GM21360 (cell line): ENCODE results near the gene ANKMY2.
"Not testable (repeated sequence)": the region's sequence is repeated elsewhere in the genome, so short reads cannot be mapped to it uniquely, and the experiment has no call there.

Experiments
- ATAC-seq: cut with Tn5 transposase; IDR thresholded peaks from one replicate; pipeline ENCODE4 v1.9.1; 2021; ENCODE audit warnings: mild to moderate bottlenecking, moderate library complexity; ENCODE audit not compliant: unreplicated experiment

Gene ANKMY2

GRCh38 chr7:16645593-16646471, at the start of gene ANKMY2, which contains the start of gene BZW2:
Gene ANKMY2 (minus strand): TSS chr7:16645754. CDS start chr7:16645573, 181 bp downstream.
Gene BZW2 (plus strand): TSS chr7:16646181. CDS start chr7:16665444, 19,263 bp downstream.
- ATAC-seq, result peak; percentile 97

- no peak for ATAC-seq
These were observed 49.3 kb upstream of the ANKMY2 start for GRCh38 chr7:16694806-16695205.

GRCh38 chr7:16693601-16694318, 48.2 kb upstream of the ANKMY2 start:
- ATAC-seq, result no peak

- no peak for ATAC-seq
These were observed 45.7 kb upstream of the ANKMY2 start for GRCh38 chr7:16691241-16691640.

- ATAC-seq, result no peak
These were observed 42.7 kb upstream of the ANKMY2 start for GRCh38 chr7:16688249-16688648.

- ATAC-seq, result no peak
These were observed 40.0 kb upstream of the ANKMY2 start for GRCh38 chr7:16685535-16685934.

- no peak for ATAC-seq
These were observed 39.4 kb upstream of the ANKMY2 start for GRCh38 chr7:16684935-16685334.

- not testable (repeated sequence) for ATAC-seq
These were observed 33.4 kb upstream of the ANKMY2 start for GRCh38 chr7:16678645-16679566.

GRCh38 chr7:16677978-16678494, 32.5 kb upstream of the ANKMY2 start:
- ATAC-seq, result no peak

- ATAC-seq, result no peak
These were observed 29.7 kb upstream of the ANKMY2 start for GRCh38 chr7:16675277-16675676.

- no peak for ATAC-seq
These were observed 26.3 kb upstream of the ANKMY2 start for GRCh38 chr7:16671811-16672210.

GRCh38 chr7:16670731-16671344, 25.3 kb upstream of the ANKMY2 start:
- ATAC-seq, result no peak

- no peak for ATAC-seq
These were observed 24.5 kb upstream of the ANKMY2 start for GRCh38 chr7:16670021-16670420.

- no peak for ATAC-seq
These were observed 24.0 kb upstream of the ANKMY2 start for GRCh38 chr7:16669581-16669980.

GRCh38 chr7:16668978-16669377, 23.4 kb upstream of the ANKMY2 start:
- ATAC-seq, result no peak

- ATAC-seq, result no peak
These were observed 22.7 kb upstream of the ANKMY2 start for GRCh38 chr7:16668049-16668858.

GRCh38 chr7:16667355-16667754, 21.8 kb upstream of the ANKMY2 start:
- ATAC-seq, result no peak

- ATAC-seq, result no peak
These were observed 16.4 kb upstream of the ANKMY2 start for GRCh38 chr7:16661924-16662323.

GRCh38 chr7:16660702-16661464, 15.3 kb upstream of the ANKMY2 start:
- no peak for ATAC-seq
